ENCODE results near the gene TMEM9.

DNA sequence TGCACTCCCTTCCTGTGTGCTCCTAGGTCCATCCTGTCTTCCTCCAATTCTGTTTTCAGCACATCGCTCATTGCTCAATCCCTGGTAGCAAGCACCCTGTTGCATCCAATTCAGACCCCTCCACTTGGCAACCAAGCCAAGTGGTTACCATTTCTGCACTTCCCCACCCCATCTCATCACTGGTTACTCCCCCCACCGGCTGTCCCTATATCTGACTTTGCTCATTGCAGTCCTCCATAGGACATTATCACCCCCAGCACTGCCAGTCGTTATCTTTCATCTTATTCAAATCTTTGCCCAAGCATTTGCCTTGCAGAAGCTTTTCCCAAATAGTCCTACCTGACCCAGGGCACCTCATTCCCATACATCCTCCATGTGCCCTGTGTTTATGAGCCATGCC lies 2.1 kb upstream of the TMEM9 start:
- TF ChIP-seq, protein P1, sequence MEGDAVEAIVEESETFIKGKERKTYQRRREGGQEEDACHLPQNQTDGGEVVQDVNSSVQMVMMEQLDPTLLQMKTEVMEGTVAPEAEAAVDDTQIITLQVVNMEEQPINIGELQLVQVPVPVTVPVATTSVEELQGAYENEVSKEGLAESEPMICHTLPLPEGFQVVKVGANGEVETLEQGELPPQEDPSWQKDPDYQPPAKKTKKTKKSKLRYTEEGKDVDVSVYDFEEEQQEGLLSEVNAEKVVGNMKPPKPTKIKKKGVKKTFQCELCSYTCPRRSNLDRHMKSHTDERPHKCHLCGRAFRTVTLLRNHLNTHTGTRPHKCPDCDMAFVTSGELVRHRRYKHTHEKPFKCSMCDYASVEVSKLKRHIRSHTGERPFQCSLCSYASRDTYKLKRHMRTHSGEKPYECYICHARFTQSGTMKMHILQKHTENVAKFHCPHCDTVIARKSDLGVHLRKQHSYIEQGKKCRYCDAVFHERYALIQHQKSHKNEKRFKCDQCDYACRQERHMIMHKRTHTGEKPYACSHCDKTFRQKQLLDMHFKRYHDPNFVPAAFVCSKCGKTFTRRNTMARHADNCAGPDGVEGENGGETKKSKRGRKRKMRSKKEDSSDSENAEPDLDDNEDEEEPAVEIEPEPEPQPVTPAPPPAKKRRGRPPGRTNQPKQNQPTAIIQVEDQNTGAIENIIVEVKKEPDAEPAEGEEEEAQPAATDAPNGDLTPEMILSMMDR (IDR thresholded peaks at IDR 0.05): no peak
- TF ChIP-seq, protein P2, sequence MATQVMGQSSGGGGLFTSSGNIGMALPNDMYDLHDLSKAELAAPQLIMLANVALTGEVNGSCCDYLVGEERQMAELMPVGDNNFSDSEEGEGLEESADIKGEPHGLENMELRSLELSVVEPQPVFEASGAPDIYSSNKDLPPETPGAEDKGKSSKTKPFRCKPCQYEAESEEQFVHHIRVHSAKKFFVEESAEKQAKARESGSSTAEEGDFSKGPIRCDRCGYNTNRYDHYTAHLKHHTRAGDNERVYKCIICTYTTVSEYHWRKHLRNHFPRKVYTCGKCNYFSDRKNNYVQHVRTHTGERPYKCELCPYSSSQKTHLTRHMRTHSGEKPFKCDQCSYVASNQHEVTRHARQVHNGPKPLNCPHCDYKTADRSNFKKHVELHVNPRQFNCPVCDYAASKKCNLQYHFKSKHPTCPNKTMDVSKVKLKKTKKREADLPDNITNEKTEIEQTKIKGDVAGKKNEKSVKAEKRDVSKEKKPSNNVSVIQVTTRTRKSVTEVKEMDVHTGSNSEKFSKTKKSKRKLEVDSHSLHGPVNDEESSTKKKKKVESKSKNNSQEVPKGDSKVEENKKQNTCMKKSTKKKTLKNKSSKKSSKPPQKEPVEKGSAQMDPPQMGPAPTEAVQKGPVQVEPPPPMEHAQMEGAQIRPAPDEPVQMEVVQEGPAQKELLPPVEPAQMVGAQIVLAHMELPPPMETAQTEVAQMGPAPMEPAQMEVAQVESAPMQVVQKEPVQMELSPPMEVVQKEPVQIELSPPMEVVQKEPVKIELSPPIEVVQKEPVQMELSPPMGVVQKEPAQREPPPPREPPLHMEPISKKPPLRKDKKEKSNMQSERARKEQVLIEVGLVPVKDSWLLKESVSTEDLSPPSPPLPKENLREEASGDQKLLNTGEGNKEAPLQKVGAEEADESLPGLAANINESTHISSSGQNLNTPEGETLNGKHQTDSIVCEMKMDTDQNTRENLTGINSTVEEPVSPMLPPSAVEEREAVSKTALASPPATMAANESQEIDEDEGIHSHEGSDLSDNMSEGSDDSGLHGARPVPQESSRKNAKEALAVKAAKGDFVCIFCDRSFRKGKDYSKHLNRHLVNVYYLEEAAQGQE (IDR thresholded peaks at IDR 0.05; ENCODE audit: insufficient read depth in 1 of 2, low read depth in 2 of 2, low read length in 1 of 2): no peak
- TF ChIP-seq SIN3A (IDR thresholded peaks at IDR 0.05; ENCODE audit: borderline replicate concordance, insufficient read depth, low read depth, low read length) (no peak), POLR2AphosphoS5 (IDR thresholded peaks at IDR 0.05; ENCODE audit: low read depth, low read length) (no peak), TCF7L2 (IDR thresholded peaks at IDR 0.05; ENCODE audit: low read depth, low read length) (no peak)
